GM12891 (cell line): Measurements from ENCODE around the gene MAP4K3.
"Not testable (repeated sequence)": the region's sequence is repeated elsewhere in the genome, so short reads cannot be mapped to it uniquely, and the experiment has no call there.

ENCODE experiments used
- DNase-seq: peaks from one replicate; pipeline ENCODE4 v3.0.0; 2011; ENCODE audit warnings: low spot score; ENCODE audit not compliant: insufficient read length
- FAIRE-seq: peaks from 2 replicates; lab custom pipeline; 2011; peaks lifted over from hg19 to GRCh38; lab: Jason Lieb, UNC
- PAX5 ChIP-seq: IDR thresholded peaks from 2 replicates; pipeline ENCODE4 v1.6.1; 2011; ENCODE audit warnings: low read length, moderate library complexity, mild to moderate bottlenecking; ENCODE audit not compliant: insufficient read depth, severe bottlenecking
- POLR2A ChIP-seq: IDR thresholded peaks from 2 replicates; pipeline ENCODE4 v1.6.1; 2011; ENCODE audit warnings: low read depth, low read length, control low read depth
- POLR2AphosphoS5 ChIP-seq: IDR thresholded peaks from 2 replicates; pipeline ENCODE4 v1.6.1; 2011; ENCODE audit warnings: low read depth, low read length, control low read depth
- POU2F2 ChIP-seq: IDR thresholded peaks from 2 replicates; pipeline ENCODE4 v1.6.1; 2011; ENCODE audit warnings: low read depth, mild to moderate bottlenecking, control low read depth, low read length, moderate library complexity
- SPI1 ChIP-seq: IDR thresholded peaks from 2 replicates; pipeline ENCODE4 v1.6.1; 2011; ENCODE audit warnings: low read depth, low read length, control low read depth
- TAF1 ChIP-seq: IDR thresholded peaks from 2 replicates; pipeline ENCODE4 v1.6.1; 2011; ENCODE audit warnings: low read depth, low read length, control low read depth

The MAP4K3 gene

DNA sequence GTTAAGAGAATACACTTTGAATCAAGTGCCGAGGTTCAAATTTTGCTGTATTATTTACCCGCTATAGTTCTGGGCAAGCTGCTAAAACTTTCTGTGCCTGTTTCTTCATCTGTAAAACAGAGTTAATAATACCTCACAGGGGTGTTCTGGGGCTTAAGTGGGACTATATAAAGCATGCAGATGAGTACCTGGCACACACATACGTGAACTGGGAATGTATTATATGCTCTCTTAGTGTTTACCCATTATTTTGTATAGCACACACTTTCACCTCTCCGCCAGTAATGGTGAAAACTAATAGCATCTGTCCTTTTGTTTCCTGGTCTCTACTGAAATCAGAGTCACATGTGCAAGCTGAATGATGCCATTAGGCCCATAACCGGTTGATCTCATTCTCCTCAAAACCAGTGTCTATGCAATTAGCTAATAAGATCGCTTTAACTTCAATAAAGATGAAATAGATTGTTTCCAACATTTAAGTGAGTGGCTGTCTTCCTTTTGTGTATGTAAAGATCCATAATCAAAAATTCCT is 189.5 kb downstream of the MAP4K3 start:
- DNase-seq (no peak), FAIRE-seq (no peak)
- no peak for TF ChIP-seq POLR2A
- TF ChIP-seq POU2F2: no peak
- no peak for TF ChIP-seq PAX5
- no peak for TF ChIP-seq POLR2AphosphoS5
- TF ChIP-seq TAF1: no peak
- TF ChIP-seq SPI1: no peak

DNA sequence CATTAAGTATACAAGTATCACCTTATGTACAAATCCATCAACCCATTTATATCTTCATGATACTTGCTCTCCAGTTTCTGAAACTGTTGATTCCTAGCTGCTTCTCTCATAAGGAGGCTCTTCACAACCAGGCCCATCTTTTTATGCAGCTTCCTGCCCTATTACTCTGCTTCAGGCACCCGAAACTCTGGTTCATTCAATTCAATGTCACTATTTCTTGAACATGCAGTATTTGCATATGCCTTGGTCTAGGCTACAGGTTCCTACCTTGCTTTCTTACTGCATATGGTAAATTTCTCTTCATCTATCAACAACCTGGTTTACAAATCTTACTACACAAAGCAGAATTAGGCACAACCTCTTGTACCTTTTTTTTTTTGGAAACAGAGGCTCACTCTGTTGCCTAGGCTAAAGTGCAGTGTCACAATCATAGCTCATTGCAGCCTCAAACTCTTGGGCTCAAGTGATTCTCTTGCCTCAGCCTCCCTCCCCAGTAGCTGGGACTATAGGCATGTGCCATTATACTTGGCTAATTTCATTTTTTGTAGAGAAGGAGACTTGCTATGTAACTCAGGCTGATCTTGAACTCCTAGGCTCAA is 190.6 kb downstream of the MAP4K3 start:
- FAIRE-seq (no peak), DNase-seq (no peak)
- TF ChIP-seq PAX5 (no peak), TAF1 (no peak), POLR2AphosphoS5 (no peak), SPI1 (no peak), POLR2A (no peak), POU2F2 (no peak)

- not testable (repeated sequence) for FAIRE-seq
Measured at GRCh38 chr2:39244963-39245625, 192.0 kb downstream of the MAP4K3 start.

GRCh38 chr2:39244241-39244862 is 192.7 kb downstream of the MAP4K3 start:
- DNase-seq, FAIRE-seq: not testable (repeated sequence)

More at GRCh38 chr2:39244963-39245625, 192.0 kb downstream of the MAP4K3 start:
- not testable (repeated sequence) for DNase-seq

DNA sequence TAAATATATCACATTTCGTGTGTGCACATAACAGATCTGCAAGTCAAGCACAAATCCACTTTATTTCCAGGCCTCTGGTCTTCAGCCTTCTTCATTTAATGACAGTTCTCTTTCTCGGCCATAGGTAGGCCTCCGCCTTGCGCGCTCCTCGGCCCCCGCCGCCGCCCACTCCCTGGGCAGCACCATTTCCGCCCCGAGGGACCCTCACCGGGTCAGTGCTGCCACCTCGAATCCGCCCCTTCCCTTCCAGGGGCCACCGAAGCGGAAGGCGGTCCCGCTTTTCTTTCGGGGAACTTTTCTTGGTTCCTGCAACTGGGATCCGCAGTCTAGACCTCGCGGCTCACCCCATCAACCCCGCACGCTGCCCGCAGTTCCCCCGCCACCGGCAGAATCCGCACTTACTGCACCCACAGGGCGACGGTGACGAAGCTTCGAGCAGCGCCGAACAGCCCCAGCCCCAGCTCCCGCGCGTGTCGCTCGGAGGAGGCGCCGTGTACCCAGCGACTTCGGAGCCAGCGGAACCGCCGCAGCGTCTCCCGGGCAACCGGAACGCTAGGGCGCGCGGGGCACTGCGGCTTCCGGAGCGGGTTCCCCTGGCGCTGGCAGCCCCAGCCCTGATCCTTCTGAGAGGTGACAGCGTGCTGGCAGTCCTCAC is 193.5 kb downstream of the MAP4K3 start, which contains the start of gene CDKL4:
Gene CDKL4, minus strand, starts transcription at position 502 of the 655 bp plus-strand sequence.
- FAIRE-seq: no peak
- TF ChIP-seq POU2F2 (no peak), POLR2AphosphoS5 (no peak), SPI1 (no peak), PAX5 (no peak), POLR2A (no peak), TAF1 (no peak)
- no peak for DNase-seq

- no peak for DNase-seq
- TF ChIP-seq PAX5: no peak
- no peak for TF ChIP-seq POU2F2
- no peak for TF ChIP-seq POLR2AphosphoS5
- TF ChIP-seq TAF1: no peak
- no peak for TF ChIP-seq SPI1
- TF ChIP-seq POLR2A: no peak
- FAIRE-seq: no peak
Measured at GRCh38 chr2:39241588-39241987, 195.5 kb downstream of the MAP4K3 start.

GRCh38 chr2:39240758-39241157 is 196.3 kb downstream of the MAP4K3 start:
- TF ChIP-seq TAF1 (no peak), POU2F2 (no peak), POLR2A (no peak), SPI1 (no peak), PAX5 (no peak), POLR2AphosphoS5 (no peak)
- FAIRE-seq (no peak), DNase-seq (no peak)

DNA sequence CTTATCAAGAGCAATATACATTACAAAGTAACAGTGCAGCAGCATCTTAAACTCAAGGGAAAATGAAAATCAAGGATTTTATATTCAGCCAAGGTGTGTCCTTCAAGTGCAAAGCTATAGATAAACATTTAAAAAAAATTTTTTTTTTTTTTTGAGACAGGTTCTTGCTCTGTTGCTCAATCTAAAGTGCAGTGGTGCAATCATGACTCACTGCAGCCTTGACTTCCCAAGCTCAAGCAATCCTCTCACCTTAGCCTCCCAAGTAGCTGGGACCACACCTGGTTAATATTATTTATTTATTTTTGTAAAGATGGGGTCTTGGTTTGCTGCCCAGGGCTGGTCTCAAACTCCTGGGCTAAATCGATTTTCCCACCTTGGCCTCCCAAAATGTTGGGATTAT is 202.3 kb downstream of the MAP4K3 start:
- FAIRE-seq: no peak
- TF ChIP-seq POLR2A (no peak), POU2F2 (no peak), SPI1 (no peak), POLR2AphosphoS5 (no peak), TAF1 (no peak), PAX5 (no peak)
- no peak for DNase-seq

- no peak for TF ChIP-seq PAX5
- no peak for TF ChIP-seq SPI1
- no peak for TF ChIP-seq POU2F2
- no peak for TF ChIP-seq POLR2A
- no peak for TF ChIP-seq POLR2AphosphoS5
- TF ChIP-seq TAF1: no peak
- no peak for FAIRE-seq
- no peak for DNase-seq
Measured at GRCh38 chr2:39232141-39232540, 204.9 kb downstream of the MAP4K3 start.
